Right atrium auricular region (tissue), 2 donors: Measurements from ENCODE around the gene LPO. TPM values are rescaled to one million over a fixed set of nuclear protein-coding genes. Genes with fewer than 3 reads are reported as not detected.

Source experiments
- DNase-seq: peaks from one replicate; pipeline ENCODE4 v3.0.0-alpha.2; 2019; ENCODE audit warnings: low spot score
- H3K27ac ChIP-seq, 2 donors: fragments of 200-600 bp; sonication (generic); 1 replicate in 1 of 2; 2 replicates in 1 of 2; pipeline ENCODE4 v1.5.1; 2016 to 2019
- H3K27me3 ChIP-seq, 2 donors: fragments of 200-600 bp; sonication (generic); one replicate each; pipeline versions ENCODE4 v1.5.1 to v1.6.0; 2017 to 2019
- H3K36me3 ChIP-seq: fragments of 200-600 bp; sonication (generic); one replicate; pipeline ENCODE4 v1.5.1; 2016
- H3K4me1 ChIP-seq, 2 donors: fragments of 200-600 bp; sonication (generic); one replicate each; pipeline versions ENCODE4 v1.5.1 to v1.6.0; 2017 to 2019
- H3K4me3 ChIP-seq, 2 donors: fragments of 200-600 bp; sonication (generic); 1 replicate in 1 of 2; 2 replicates in 1 of 2; pipeline ENCODE4 v1.5.1; 2017 to 2019; ENCODE audit warnings: mild to moderate bottlenecking in 1 of 2, moderate library complexity in 1 of 2
- H3K9me3 ChIP-seq, 2 donors: fragments of 200-600 bp; sonication (generic); one replicate each; pipeline ENCODE4 v1.5.1; 2019
- CTCF ChIP-seq, 2 donors: fragments of 200-600 bp; sonication (generic); IDR thresholded peaks; one replicate each; pipeline ENCODE4 v1.5.1; 2019; ENCODE audit warnings: antibody characterized with exemption in 2 of 2
- total RNA-seq, 2 donors: library from RNA; depleted of rRNA; stranded (reverse); fragments of >200 nt; gene quantifications; one replicate each; pipeline ENCODE4 v1.1.0, GENCODE V29; 2016

The LPO gene
- total RNA-seq, 2 donors from 2014 or later = not detected

- H3K27me3 ChIP-seq = no peaks in the 10 kb centered on the region
- no peaks in the 10 kb centered on the region for H3K9me3 ChIP-seq
- no peak overlapping the region for H3K27ac ChIP-seq
- no peak overlapping the region for H3K4me3 ChIP-seq
- H3K4me1 ChIP-seq = no peaks in the 10 kb centered on the region
- H3K36me3 ChIP-seq = no peaks in the 10 kb centered on the region
- DNase-seq = no peak
- TF ChIP-seq CTCF (IDR thresholded peaks at IDR 0.05) = no peak
Measured at GRCh38 chr17:58234512-58234911, 3.9 kb upstream of the LPO start.

GRCh38 chr17:58235821-58236220 is 2.6 kb upstream of the LPO start:
- no peaks in the 10 kb centered on the region for H3K9me3 ChIP-seq
- H3K36me3 ChIP-seq = no peaks in the 10 kb centered on the region
- H3K27me3 ChIP-seq = no peaks in the 10 kb centered on the region
- no peak overlapping the region for H3K4me3 ChIP-seq
- no peaks in the 10 kb centered on the region for H3K4me1 ChIP-seq
- no peak for TF ChIP-seq CTCF (IDR thresholded peaks at IDR 0.05)
- no peak overlapping the region for H3K27ac ChIP-seq
- no peak for DNase-seq

- Histone ChIP-seq H3K27me3 (no peaks in the 10 kb centered on the region), H3K9me3 (no peaks in the 10 kb centered on the region), H3K36me3 (no peaks in the 10 kb centered on the region), H3K4me1 (no peaks in the 10 kb centered on the region), H3K27ac (no peak overlapping the region), H3K4me3 (no peak overlapping the region)
- no peak for TF ChIP-seq CTCF (IDR thresholded peaks at IDR 0.05)
- no peak for DNase-seq
Measured at GRCh38 chr17:58236394-58236793, 2.0 kb upstream of the LPO start.

GRCh38 chr17:58239987-58240386 is 1.6 kb downstream of the LPO start:
- no peak overlapping the region for H3K4me3 ChIP-seq
- no peaks in the 10 kb centered on the region for H3K9me3 ChIP-seq
- DNase-seq = no peak
- no peak for TF ChIP-seq CTCF (IDR thresholded peaks at IDR 0.05)
- H3K27ac ChIP-seq = no peak overlapping the region
- no peaks in the 10 kb centered on the region for H3K27me3 ChIP-seq
- no peaks in the 10 kb centered on the region for H3K4me1 ChIP-seq
- no peaks in the 10 kb centered on the region for H3K36me3 ChIP-seq

DNA sequence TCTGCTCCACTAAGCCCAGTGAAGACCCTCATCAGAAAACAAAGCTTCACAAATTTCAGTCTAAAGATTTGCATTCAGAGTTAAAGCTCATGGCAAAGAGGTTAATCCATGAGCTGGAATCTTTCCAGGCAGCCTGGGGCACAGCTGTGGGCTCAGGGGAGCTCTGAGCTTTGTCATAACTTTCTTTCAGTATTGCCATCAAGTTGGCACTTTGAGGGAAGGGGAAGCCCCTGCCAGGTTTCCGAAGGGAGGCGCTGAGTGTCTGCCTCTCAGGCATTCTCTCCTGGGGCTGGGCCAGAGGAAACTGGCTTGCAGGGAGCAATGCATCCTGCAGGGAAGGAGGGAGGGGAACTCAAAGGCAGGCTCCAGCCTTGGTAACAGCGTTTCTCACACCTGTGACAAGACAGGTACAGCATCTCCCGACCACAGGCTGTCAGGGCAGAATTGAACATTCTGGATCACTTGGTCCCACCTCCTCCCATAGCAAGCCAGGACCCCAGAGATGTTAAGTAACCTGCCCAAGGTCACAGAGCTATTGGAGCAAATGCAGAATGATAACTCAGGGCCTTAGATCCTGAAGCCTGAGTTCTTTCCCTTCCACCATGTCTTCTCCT is 3.9 kb downstream of the LPO start:
- H3K4me1 ChIP-seq = no peaks in the 10 kb centered on the region
- no peaks in the 10 kb centered on the region for H3K9me3 ChIP-seq
- TF ChIP-seq CTCF (IDR thresholded peaks at IDR 0.05) = no peak
- H3K27ac ChIP-seq = no peak overlapping the region
- no peak overlapping the region for H3K4me3 ChIP-seq
- no peaks in the 10 kb centered on the region for H3K27me3 ChIP-seq
- DNase-seq = no peak
- no peaks in the 10 kb centered on the region for H3K36me3 ChIP-seq

DNA sequence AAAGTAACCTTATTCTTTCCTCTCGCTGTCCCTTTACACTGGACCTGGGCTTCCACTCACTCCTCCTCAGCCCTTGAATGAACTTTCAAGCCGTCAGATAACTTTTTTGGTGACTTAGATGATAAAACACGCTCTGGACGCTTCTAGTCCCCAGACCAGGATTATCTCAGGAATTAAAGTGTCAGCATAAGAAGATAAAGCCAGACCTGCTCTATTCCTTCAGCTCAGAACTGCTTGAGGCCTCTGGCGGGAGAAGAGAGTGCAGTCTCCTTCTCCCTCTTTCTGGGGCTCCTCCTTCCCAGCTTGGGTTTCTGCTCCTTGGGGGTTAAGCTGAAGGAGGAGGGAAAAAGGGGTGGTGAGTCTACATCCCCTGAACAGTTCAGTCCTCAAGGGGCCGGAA is 6.6 kb downstream of the LPO start:
- Histone ChIP-seq H3K4me3 (no peak overlapping the region), H3K27ac (no peak overlapping the region), H3K9me3 (no peaks in the 10 kb centered on the region), H3K27me3 (peaks cover 0 to 4% of the 10 kb centered on the region in 2 donors), H3K4me1 (peaks cover 0 to 11% of the 10 kb centered on the region in 2 donors), H3K36me3 (no peaks in the 10 kb centered on the region)
- peak; percentile 21 for DNase-seq
- TF ChIP-seq CTCF (IDR thresholded peaks at IDR 0.05) = no peak
